Germinal center (tissue), 1 donor: ENCODE results near the gene TOMM34.

Experiments used
- DNase-seq: peaks from one replicate; pipeline ENCODE4 v3.0.0; 2012; ENCODE audit warnings: mixed read lengths, low spot score

Gene TOMM34

DNA sequence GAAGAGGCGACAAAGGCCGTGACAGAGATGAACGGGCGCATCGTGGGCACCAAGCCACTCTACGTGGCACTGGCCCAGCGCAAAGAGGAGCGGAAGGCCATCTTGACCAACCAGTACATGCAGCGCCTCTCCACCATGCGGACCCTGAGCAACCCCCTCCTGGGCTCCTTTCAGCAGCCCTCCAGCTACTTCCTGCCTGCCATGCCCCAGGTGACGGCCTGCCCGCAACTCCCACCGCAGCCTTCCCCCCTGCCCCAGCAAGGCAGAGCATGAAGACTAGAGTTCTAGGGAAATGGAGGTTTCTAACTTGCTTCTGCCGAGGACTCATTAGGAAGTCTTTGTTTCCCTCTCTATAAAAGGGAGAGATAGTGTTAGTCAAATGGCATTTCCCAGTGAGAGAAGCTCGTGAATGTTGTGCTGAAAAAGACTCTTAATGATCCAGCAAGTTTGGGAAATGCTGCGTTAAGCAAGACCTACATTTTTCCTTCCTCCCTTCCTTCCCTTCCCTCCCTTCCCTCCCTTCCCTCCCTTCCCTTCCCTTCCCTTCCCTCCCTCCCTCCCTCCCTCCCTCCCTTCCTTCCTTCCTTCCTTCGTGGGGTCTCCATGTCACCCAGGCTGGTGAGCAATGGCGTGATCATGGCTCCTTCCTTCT is 29.6 kb downstream of the TOMM34 start:
- DNase-seq = no peak

DNA sequence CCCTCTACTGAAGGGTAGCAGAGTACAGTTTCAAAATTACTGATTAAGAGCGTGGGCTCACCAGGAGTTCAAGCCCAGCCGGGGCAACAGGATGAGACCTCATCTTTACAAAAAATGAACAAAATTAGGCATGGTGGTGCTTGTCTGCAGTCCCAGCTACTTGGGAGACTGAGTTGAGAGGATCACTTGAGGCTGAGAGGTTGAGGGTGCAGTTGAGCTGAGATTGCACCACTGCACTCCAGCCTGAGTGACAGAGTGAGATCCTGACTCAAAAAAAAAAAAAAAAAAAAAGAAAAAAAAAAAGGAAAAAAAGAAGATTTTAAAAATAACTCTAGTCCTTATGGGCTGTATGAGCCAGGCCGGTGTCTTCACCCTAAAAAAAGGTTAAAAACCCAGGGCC is 31.6 kb downstream of the TOMM34 start:
- DNase-seq = no peak

GRCh38 chr20:44924541-44924940 is 35.7 kb downstream of the TOMM34 start:
- DNase-seq = no peak

DNA sequence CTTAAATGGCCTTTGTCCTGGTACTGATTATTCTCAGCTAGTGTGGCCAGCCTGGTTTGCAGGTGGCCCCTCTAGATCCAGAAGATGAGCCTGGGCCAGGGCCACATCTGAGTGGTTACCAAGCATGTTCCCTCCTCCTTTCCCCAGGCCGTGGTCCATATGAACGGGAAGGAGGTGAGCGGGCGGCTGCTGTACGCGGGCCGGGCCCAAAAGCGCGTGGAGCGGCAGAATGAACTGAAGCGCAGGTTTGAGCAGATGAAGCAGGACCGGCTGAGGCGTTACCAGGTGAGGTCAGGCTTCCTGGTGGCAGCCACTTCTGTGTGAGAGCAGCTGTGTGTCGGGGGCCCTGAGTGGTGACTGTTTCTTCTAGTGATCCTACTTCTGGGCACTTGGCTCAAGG is 38.8 kb downstream of the TOMM34 start:
- no peak for DNase-seq

DNA sequence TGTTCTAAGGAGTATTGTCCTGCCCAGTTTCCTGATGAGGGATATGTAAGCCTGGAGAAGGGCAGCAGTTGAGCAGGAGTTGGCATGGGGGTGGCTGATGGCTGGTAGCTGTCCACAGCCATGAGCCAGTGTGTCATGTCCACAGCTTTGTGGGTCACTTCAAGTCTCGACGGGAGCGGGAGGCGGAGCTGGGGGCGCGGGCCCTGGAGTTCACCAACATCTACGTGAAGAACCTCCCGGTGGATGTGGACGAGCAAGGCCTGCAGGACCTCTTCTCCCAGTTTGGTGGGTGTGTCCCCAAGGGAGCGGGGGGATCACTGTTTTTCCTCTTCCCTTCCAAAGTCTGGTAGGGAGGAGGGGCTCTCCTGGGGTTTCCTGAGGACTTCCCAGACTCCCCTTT is 41.4 kb downstream of the TOMM34 start:
- no peak for DNase-seq

- DNase-seq = no peak
These were observed 41.9 kb downstream of the TOMM34 start for GRCh38 chr20:44918342-44918741.

- no peak for DNase-seq
These were observed 42.8 kb downstream of the TOMM34 start for GRCh38 chr20:44917399-44917798.

GRCh38 chr20:44916586-44916985 is 43.6 kb downstream of the TOMM34 start:
- DNase-seq = no peak

DNA sequence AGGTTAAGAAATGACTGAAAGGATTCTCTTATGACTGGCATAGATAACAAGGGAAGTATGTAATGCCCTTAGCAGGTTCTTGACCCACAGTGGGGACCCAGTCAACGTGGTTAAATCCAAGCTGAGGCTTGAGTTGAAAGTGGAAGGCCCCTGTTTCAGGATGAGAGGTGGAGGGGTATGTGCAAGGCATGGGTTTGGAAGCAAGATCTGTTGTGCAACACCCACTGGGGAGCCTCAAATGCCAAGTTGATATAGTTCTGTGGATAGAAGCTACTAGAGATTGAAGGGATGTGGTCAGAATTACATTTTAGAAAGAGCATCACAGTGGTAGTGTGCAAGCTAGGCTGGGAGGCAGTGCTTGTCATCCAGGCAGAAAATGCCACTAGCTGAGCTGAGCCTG is 45.3 kb downstream of the TOMM34 start:
- no peak for DNase-seq

DNA sequence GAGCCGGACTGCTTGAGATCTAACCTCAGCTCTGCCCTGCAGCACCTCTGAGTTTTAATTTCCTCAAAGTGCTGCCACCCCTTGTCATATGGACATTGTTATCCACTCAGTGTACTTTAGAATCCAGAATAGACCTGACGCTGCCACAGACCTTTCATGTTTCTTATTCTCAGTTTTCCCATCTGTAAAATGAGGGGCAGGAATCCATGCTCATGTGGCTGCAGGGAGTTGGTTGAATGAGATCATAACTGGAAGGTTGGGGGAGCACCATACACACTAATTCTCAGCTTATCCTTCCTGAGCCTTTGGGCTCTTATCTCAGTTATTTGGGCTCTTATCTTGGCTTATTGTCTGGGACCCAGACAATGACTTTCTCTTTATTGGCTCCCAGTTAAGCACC is 48.0 kb downstream of the TOMM34 start:
- no peak for DNase-seq

DNA sequence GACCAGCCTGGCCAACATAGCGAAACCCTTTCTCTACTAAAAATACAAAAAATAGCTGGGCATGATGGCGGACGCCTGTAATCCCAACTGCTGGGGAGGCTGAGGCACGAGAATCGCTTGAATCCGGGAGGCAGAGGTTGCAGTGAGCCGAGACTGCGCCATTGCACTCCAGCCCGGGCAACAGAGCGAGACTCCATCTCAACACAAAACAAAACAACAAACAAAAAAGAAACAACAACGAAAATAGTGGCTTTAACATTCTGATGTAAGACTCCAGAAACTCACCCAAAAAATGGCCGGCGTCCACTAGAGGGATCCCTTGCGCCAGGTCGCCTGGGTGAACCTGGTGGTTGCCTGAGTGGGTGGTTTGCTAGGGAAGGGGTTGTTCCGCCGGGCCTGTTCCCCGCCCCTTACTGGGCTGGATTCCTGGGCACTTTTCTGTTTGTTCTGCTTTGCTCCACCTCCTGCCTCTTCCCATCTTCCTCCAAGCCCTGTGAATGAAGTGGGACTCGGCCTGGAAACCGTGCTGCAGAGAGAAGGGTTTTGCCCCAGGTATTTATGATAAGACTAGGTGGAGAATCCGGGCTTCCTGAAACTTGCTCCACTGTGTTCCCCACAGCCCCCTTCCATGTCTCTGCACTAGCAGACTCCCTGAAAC is 48.8 kb downstream of the TOMM34 start:
- peak; percentile 69 for DNase-seq

GRCh38 chr20:44910690-44911262 is 49.4 kb downstream of the TOMM34 start:
- DNase-seq = no peak

- DNase-seq = peak; percentile 94
These were observed 50.1 kb downstream of the TOMM34 start, which contains the start of gene PABPC1L for GRCh38 chr20:44909872-44910689. Gene PABPC1L (plus strand): TSS chr20:44910060. CDS start chr20:44910144, 84 bp downstream.

- DNase-seq = no peak
These were observed 51.0 kb downstream of the TOMM34 start for GRCh38 chr20:44908987-44909871.

DNA sequence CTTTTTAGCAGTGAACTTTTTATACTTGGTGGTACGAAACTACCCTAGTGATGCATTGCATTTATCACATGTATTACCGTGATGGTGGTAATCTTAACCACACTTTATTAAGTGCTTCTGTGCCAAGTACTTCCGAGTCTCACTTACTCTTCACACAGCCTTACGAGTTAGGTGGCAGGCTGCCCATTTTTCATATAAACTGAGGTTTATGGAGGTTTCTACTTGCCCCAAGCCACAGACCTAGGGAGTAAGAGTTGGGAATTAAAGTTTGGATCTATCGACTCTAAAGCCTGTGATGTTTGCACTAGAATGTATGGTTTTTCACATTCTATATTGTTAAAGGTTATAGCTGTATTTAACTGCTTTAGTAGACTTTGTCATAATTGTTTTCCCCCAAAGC is 55.8 kb downstream of the TOMM34 start:
- DNase-seq = no peak

- DNase-seq = no peak
These were observed 58.2 kb downstream of the TOMM34 start for GRCh38 chr20:44901974-44902373.

DNA sequence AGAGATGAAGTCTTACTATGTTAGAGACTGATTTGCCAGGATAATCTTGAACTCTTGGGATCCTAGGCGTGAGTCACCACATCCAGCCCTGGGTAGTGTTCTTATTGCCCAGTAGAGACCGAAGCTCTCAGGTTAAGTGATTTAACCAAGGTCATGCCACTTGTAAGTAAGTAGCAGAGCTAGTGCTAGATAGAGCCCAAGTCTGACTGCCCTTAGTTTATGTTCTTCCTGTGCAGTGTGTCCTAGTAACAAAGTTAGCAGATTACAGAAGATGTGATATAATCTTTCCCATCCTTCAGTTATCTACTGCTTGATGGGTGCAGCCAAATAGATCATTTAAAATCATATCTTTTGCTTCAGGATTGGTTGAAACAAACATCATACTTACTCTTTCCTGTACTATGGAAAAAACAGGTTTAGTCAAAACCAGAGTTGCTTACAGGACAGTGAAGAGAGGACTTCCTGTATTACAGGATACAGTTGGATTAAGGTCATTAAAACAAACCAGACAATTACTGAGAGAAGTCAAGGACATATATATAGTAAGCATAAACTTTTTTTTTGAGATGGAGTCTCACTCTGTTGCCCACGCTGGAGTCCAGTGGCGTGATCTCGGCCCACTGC is 59.9 kb downstream of the TOMM34 start:
- no peak for DNase-seq

- no peak for DNase-seq
These were observed 63.1 kb downstream of the TOMM34 start for GRCh38 chr20:44897133-44897532.

DNA sequence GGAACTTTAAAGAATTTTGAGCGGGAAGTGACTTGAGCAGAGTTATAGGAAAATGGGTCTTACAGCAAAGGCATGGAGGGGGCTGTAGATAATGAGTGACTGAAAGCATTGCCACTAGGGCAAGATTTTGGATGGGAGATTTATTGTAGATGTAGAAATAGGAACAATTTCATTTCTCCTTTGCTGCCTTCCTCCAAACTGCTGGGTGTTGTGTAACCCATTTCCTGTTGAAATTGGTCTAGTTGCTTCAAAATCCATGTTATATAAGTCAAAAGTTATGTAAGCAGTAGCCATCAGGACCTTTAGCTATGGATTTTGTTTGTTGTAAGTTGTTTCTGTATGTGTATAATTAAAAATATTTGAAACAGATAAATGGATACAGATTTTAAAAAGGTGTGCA is 63.6 kb downstream of the TOMM34 start:
- no peak for DNase-seq

DNA sequence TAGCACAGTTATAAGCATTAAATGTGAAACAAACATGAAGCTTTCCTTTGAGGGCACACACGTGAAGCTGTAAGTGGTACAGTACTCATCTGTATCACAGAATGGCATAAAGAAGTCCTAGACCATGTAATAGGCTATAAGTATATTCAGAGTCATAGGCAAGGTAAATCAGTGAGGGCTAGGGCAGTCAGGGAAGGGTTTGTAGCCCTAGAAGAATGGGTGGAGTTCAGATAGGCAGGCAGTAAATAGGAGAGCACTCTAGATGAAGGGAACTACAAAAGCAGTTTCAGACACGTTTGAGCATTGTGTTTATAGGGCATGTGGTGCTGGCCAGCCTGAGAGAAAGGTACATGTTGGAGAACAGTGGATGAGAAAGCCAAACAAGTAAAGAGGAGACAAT is 65.2 kb downstream of the TOMM34 start:
- no peak for DNase-seq
